ENCODE results near the gene SNTN. TPM values are rescaled to one million over a fixed set of nuclear protein-coding genes. Genes with fewer than 3 reads are reported as not detected.

Gene SNTN
- total RNA-seq, 1 donor from 2014 or later = not detected

GRCh38 chr3:63613561-63613960 lies 38.9 kb upstream of the SNTN start:
- H3K36me3 Mint-ChIP-seq (ENCODE audit: low read depth) = no peaks in the 10 kb centered on the region
- POLR2A ChIA-PET = no interaction called here
- no peak overlapping the region for H3K27ac Mint-ChIP-seq
- CTCF ChIA-PET = no interaction called here
- H3K27me3 Mint-ChIP-seq = no peaks in the 10 kb centered on the region
- intact Hi-C loops (cut with micrococcal nuclease) = no loop called here
- H3K4me3 Mint-ChIP-seq = no peak overlapping the region
- ATAC-seq (ENCODE audit: low read depth) = no peak
- H3K4me1 Mint-ChIP-seq = no peaks in the 10 kb centered on the region
- DNase-seq = no peak
- no peak for TF ChIP-seq CTCF (IDR thresholded peaks at IDR 0.05)
- no peaks in the 10 kb centered on the region for H3K9me3 Mint-ChIP-seq

GRCh38 chr3:63617391-63617790 lies 35.1 kb upstream of the SNTN start:
- POLR2A ChIA-PET = no interaction called here
- no peak for ATAC-seq (ENCODE audit: low read depth)
- no peak for TF ChIP-seq CTCF (IDR thresholded peaks at IDR 0.05)
- Mint-ChIP-seq H3K36me3 (ENCODE audit: low read depth) (no peaks in the 10 kb centered on the region), H3K27me3 (no peaks in the 10 kb centered on the region), H3K27ac (no peak overlapping the region), H3K9me3 (no peaks in the 10 kb centered on the region), H3K4me3 (no peak overlapping the region), H3K4me1 (no peaks in the 10 kb centered on the region)
- DNase-seq = no peak
- intact Hi-C loops (cut with micrococcal nuclease) = no loop called here
- CTCF ChIA-PET = no interaction called here

- Mint-ChIP-seq H3K4me3 (no peak overlapping the region), H3K9me3 (no peaks in the 10 kb centered on the region), H3K4me1 (no peaks in the 10 kb centered on the region), H3K27me3 (no peaks in the 10 kb centered on the region), H3K36me3 (ENCODE audit: low read depth) (no peaks in the 10 kb centered on the region), H3K27ac (no peak overlapping the region)
- ATAC-seq (ENCODE audit: low read depth) (no peak), DNase-seq (no peak)
- POLR2A ChIA-PET = no interaction called here
- CTCF ChIA-PET = no interaction called here
- intact Hi-C loops (cut with micrococcal nuclease) = no loop called here
- no peak for TF ChIP-seq CTCF (IDR thresholded peaks at IDR 0.05)
Measured at GRCh38 chr3:63624941-63625560, 27.4 kb upstream of the SNTN start.

GRCh38 chr3:63631670-63632069 lies 20.8 kb upstream of the SNTN start:
- Mint-ChIP-seq H3K4me3 (no peak overlapping the region), H3K36me3 (ENCODE audit: low read depth) (no peaks in the 10 kb centered on the region), H3K9me3 (no peaks in the 10 kb centered on the region), H3K4me1 (no peaks in the 10 kb centered on the region), H3K27ac (no peak overlapping the region), H3K27me3 (no peaks in the 10 kb centered on the region)
- TF ChIP-seq CTCF (IDR thresholded peaks at IDR 0.05) = no peak
- CTCF ChIA-PET = no interaction called here
- POLR2A ChIA-PET = no interaction called here
- intact Hi-C loops (cut with micrococcal nuclease) = no loop called here
- ATAC-seq (ENCODE audit: low read depth) (no peak), DNase-seq (no peak)

- no peaks in the 10 kb centered on the region for H3K36me3 Mint-ChIP-seq (ENCODE audit: low read depth)
- H3K27ac Mint-ChIP-seq = no peak overlapping the region
- no peak overlapping the region for H3K4me3 Mint-ChIP-seq
- no peak for ATAC-seq (ENCODE audit: low read depth)
- H3K27me3 Mint-ChIP-seq = no peaks in the 10 kb centered on the region
- DNase-seq = no peak
- ChIA-PET POLR2A (no interaction called here), CTCF (no interaction called here)
- no peak for TF ChIP-seq CTCF (IDR thresholded peaks at IDR 0.05)
- intact Hi-C loops (cut with micrococcal nuclease) = no loop called here
- H3K4me1 Mint-ChIP-seq = no peaks in the 10 kb centered on the region
- H3K9me3 Mint-ChIP-seq = peaks cover 3% of the 10 kb centered on the region
Measured at GRCh38 chr3:63635186-63635585, 17.3 kb upstream of the SNTN start.

Data from activated B cell treated with CpG ODN at 0.5 μM for 24 hours (primary cell).